WERI-Rb-1 (cell line): Measurements from ENCODE around the gene GGT6.

ENCODE experiments used
- DNase-seq: peaks from one replicate; pipeline ENCODE4 v3.0.0-alpha.2; 2020
- H3K27ac ChIP-seq: fragments of 250-450 bp; sonication (Bioruptor Pico); 2 replicates; pipeline ENCODE4 v1.5.1; 2020; ENCODE audit warnings: mild to moderate bottlenecking, moderate library complexity
- H3K27me3 ChIP-seq: fragments of 250-450 bp; sonication (Bioruptor Pico); 2 replicates; pipeline ENCODE4 v1.5.1; 2021; ENCODE audit warnings: mild to moderate bottlenecking, low read depth, moderate library complexity; ENCODE audit not compliant: insufficient read depth, severe bottlenecking
- H3K36me3 ChIP-seq: fragments of 250-450 bp; sonication (Bioruptor Pico); 2 replicates; pipeline ENCODE4 v1.5.1; 2020; ENCODE audit warnings: mild to moderate bottlenecking, moderate library complexity
- H3K4me3 ChIP-seq: 2 replicates; pipeline ENCODE4 v1.5.1; 2011; ENCODE audit warnings: low read depth, mild to moderate bottlenecking, control low read depth, low read length
- H3K9me3 ChIP-seq: fragments of 250-450 bp; sonication (Bioruptor Pico); 2 replicates; pipeline ENCODE4 v1.5.1; 2021; ENCODE audit warnings: mild to moderate bottlenecking, moderate library complexity; ENCODE audit not compliant: severe bottlenecking
- TF ChIP-seq, protein P1 (sequence below): IDR thresholded peaks from 2 replicates; pipeline ENCODE4 v1.5.1; 2011; ENCODE audit warnings: low read depth, mild to moderate bottlenecking, control low read depth, inconsistent platforms, low read length

Gene GGT6

DNA sequence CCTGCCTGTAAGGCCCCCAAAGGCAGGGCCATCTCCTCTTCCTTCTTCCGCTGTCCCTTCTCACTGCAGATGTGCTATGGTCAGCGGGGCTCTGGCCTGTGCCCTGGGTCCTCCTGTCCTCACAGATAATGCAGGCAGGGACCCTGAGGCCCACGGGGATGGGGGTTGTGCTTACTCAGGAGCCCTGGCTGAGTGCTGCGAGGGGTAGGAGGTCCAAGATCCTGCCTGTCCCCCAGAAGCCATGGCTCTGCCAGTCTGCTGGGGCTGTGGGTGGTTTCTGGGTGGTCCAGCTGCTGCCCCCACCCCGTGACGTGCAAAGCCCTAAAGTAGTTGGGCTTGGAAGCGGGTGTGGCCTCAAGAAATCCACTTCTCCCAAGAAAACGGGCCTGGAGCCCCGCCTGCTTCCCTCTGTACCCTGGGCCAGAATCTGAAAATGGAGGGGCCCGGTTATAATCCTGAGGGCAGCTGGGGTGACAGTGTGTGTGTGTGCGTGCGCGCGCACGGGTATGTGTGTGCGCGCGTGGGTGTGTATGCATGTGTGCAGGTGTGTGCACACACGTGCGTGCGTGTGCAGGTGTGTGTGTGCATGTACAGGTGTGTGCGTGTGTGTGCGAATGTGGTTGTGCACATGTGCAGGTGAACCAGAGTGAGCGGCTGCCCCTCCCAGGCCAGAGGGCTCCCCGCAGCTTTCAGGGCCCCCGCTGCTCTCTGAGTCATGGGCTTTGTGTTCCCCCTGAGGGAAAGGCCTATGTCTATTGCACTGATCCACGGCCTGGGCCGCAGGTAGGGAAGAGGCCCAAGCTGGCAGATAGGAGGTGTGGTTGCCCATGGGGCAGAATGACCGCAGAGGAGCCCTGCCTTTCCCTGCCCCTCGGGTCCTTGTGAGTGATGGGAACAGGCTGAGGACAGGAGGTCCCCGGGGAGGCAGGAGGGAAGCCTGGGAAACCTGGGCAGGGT, 47.9 kb downstream of the GGT6 start:
- no peak for DNase-seq
- Histone ChIP-seq H3K9me3 (no peaks in the 10 kb centered on the region), H3K27me3 (no peaks in the 10 kb centered on the region), H3K27ac (no peak overlapping the region), H3K4me3 (no peak overlapping the region), H3K36me3 (no peaks in the 10 kb centered on the region)
- TF ChIP-seq, protein P1, sequence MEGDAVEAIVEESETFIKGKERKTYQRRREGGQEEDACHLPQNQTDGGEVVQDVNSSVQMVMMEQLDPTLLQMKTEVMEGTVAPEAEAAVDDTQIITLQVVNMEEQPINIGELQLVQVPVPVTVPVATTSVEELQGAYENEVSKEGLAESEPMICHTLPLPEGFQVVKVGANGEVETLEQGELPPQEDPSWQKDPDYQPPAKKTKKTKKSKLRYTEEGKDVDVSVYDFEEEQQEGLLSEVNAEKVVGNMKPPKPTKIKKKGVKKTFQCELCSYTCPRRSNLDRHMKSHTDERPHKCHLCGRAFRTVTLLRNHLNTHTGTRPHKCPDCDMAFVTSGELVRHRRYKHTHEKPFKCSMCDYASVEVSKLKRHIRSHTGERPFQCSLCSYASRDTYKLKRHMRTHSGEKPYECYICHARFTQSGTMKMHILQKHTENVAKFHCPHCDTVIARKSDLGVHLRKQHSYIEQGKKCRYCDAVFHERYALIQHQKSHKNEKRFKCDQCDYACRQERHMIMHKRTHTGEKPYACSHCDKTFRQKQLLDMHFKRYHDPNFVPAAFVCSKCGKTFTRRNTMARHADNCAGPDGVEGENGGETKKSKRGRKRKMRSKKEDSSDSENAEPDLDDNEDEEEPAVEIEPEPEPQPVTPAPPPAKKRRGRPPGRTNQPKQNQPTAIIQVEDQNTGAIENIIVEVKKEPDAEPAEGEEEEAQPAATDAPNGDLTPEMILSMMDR = no peak

GRCh38 chr17:4511199-4511932, 49.0 kb downstream of the GGT6 start:
- Histone ChIP-seq H3K9me3 (no peaks in the 10 kb centered on the region), H3K27me3 (no peaks in the 10 kb centered on the region), H3K4me3 (no peak overlapping the region), H3K36me3 (no peaks in the 10 kb centered on the region), H3K27ac (no peak overlapping the region)
- no peak for DNase-seq
- TF ChIP-seq, protein P1 = no peak

GRCh38 chr17:4510618-4510941, 49.8 kb downstream of the GGT6 start:
- TF ChIP-seq, protein P1 = no peak
- H3K27me3 ChIP-seq = no peaks in the 10 kb centered on the region
- no peak overlapping the region for H3K4me3 ChIP-seq
- no peaks in the 10 kb centered on the region for H3K9me3 ChIP-seq
- DNase-seq = no peak
- H3K36me3 ChIP-seq = no peaks in the 10 kb centered on the region
- H3K27ac ChIP-seq = no peak overlapping the region

GRCh38 chr17:4509923-4510617, 50.3 kb downstream of the GGT6 start:
- H3K27ac ChIP-seq = no peak overlapping the region
- no peak for DNase-seq

DNA sequence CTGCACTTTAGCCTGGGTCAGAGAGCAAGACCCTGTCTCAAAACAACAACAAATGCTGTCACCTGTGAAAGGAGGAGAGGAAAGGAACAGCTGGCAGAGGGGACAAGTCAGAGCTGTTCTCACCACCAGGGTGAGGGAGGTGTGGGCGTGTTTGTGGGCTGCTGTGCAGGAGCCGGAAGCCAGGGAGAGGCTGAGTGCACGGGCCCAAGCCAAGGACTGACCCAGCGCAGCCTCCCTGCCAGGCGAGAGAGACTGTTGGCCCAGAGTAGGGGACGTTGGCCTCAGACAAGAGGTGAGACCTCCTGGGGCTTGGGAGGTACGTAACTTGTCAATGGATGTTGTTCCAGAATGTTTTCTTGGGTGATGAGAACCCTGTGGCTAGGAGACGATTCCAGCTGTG, 51.0 kb downstream of the GGT6 start:
- TF ChIP-seq, protein P1 = no peak
- H3K27ac ChIP-seq = no peak overlapping the region
- no peaks in the 10 kb centered on the region for H3K9me3 ChIP-seq
- H3K4me3 ChIP-seq = no peak overlapping the region
- H3K36me3 ChIP-seq = no peaks in the 10 kb centered on the region
- DNase-seq = no peak
- H3K27me3 ChIP-seq = no peaks in the 10 kb centered on the region

More at GRCh38 chr17:4509923-4510617, 50.3 kb downstream of the GGT6 start:
- Histone ChIP-seq H3K36me3 (no peaks in the 10 kb centered on the region), H3K4me3 (no peak overlapping the region), H3K27me3 (no peaks in the 10 kb centered on the region), H3K9me3 (no peaks in the 10 kb centered on the region)
- TF ChIP-seq, protein P1 = no peak
